ENCODE data around the gene GALNTL6.

The GALNTL6 gene

DNA sequence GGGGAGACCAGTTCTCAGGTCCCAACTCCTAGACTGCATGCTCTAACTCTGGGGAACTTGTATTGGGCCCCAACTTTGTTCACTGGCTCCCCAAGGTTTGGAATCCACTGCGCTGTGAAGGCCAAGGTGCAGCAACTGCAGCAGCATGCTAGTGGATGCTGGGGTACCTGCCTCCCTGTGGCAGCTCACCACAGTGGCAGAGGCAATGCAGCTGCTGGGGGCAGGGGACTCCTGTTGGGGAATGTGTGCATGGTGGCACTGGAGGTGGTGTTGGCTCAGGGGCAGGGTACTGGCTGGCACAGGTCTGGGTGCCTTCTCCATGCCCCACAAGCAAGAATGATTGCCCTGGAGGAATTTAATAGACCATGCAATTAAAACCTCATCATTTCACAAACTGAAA is 862.0 kb downstream of the GALNTL6 start:
- DNase-seq = no peak

DNA sequence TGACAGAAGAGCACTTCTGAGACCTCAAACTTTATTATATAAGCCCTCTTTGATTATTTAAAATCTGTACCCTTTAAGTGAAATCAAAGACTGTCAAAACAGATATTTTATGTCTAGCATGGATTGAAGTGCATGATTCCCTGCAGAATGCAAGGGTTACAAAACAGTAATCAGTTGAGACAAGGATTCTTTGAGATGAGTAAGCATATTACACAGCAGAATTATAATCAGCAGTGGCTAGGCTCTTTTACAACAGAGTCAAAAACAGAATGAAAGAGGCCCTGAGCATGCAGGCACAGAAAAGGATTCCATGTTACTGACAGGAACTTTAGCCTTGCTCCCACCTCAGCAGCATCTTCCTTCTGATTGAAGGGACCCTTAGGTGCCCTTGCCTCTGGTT is 867.5 kb downstream of the GALNTL6 start:
- no peaks in the 10 kb centered on the region for H3K36me3 Mint-ChIP-seq (ENCODE audit: low read depth)
- no peaks in the 10 kb centered on the region for H3K4me1 Mint-ChIP-seq
- TF ChIP-seq, protein P1, sequence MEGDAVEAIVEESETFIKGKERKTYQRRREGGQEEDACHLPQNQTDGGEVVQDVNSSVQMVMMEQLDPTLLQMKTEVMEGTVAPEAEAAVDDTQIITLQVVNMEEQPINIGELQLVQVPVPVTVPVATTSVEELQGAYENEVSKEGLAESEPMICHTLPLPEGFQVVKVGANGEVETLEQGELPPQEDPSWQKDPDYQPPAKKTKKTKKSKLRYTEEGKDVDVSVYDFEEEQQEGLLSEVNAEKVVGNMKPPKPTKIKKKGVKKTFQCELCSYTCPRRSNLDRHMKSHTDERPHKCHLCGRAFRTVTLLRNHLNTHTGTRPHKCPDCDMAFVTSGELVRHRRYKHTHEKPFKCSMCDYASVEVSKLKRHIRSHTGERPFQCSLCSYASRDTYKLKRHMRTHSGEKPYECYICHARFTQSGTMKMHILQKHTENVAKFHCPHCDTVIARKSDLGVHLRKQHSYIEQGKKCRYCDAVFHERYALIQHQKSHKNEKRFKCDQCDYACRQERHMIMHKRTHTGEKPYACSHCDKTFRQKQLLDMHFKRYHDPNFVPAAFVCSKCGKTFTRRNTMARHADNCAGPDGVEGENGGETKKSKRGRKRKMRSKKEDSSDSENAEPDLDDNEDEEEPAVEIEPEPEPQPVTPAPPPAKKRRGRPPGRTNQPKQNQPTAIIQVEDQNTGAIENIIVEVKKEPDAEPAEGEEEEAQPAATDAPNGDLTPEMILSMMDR (IDR thresholded peaks at IDR 0.05) = no peak
- no peak for DNase-seq
- no peaks in the 10 kb centered on the region for H3K27me3 Mint-ChIP-seq (ENCODE audit: low read depth, poor library complexity)
- no peak overlapping the region for H3K4me3 Mint-ChIP-seq
- no peak overlapping the region for H3K27ac Mint-ChIP-seq
- H3K9me3 Mint-ChIP-seq = no peaks in the 10 kb centered on the region

More for the DNA sequence above, 862.0 kb downstream of the GALNTL6 start:
- no peaks in the 10 kb centered on the region for H3K27me3 Mint-ChIP-seq (ENCODE audit: low read depth, poor library complexity)
- H3K4me1 Mint-ChIP-seq = no peaks in the 10 kb centered on the region
- H3K27ac Mint-ChIP-seq = no peak overlapping the region
- H3K9me3 Mint-ChIP-seq = peaks cover 5% of the 10 kb centered on the region
- TF ChIP-seq, protein P1 (IDR thresholded peaks at IDR 0.05) = no peak
- H3K4me3 Mint-ChIP-seq = no peak overlapping the region
- no peaks in the 10 kb centered on the region for H3K36me3 Mint-ChIP-seq (ENCODE audit: low read depth)

DNA sequence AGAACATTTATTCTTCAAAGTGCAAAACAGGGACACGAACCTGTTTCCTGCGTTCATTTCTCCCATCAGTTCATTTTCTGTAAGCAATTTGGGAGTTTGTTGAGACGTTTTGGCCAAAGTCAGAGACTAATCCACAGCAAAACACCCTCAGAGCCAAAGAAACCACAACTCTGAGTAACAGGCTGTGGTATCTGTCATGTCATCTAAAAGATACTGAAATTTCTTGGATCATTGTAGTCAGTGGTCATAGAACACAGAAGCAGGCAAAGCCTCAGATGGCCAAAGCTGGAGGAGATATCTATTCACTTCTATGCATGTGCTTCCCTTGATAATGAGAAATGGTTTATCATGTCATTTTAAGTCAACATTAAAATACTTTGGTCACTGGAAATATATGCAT is 869.8 kb downstream of the GALNTL6 start:
- Mint-ChIP-seq H3K9me3 (no peaks in the 10 kb centered on the region), H3K4me3 (no peak overlapping the region), H3K36me3 (ENCODE audit: low read depth) (no peaks in the 10 kb centered on the region), H3K27ac (no peak overlapping the region), H3K4me1 (no peaks in the 10 kb centered on the region), H3K27me3 (ENCODE audit: low read depth, poor library complexity) (no peaks in the 10 kb centered on the region)
- TF ChIP-seq, protein P1 (IDR thresholded peaks at IDR 0.05) = no peak
- no peak for DNase-seq

DNA sequence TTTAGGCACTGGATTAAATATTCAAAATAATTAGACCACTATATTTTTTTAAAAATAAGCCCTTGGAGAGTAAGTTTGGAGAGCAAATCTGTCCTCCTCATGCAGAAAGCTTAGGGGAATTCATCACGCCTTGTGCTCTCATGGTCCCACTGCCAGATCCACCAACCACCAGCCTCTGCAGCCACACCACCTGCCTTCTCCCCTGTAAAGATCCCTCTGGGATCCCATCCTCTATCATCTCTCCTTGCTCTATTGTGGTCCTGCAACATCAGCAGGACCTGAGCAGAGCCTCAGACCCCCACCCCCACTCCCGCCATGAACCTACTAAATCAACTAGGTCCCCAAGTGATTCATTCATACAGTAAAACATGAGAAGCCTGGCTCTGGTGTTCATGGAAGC is 872.8 kb downstream of the GALNTL6 start:
- H3K4me1 Mint-ChIP-seq = no peaks in the 10 kb centered on the region
- no peak for DNase-seq
- H3K36me3 Mint-ChIP-seq (ENCODE audit: low read depth) = no peaks in the 10 kb centered on the region
- TF ChIP-seq, protein P1 (IDR thresholded peaks at IDR 0.05) = no peak
- H3K9me3 Mint-ChIP-seq = peaks cover 5% of the 10 kb centered on the region
- H3K27ac Mint-ChIP-seq = no peak overlapping the region
- H3K4me3 Mint-ChIP-seq = no peak overlapping the region
- H3K27me3 Mint-ChIP-seq (ENCODE audit: low read depth, poor library complexity) = no peaks in the 10 kb centered on the region

DNA sequence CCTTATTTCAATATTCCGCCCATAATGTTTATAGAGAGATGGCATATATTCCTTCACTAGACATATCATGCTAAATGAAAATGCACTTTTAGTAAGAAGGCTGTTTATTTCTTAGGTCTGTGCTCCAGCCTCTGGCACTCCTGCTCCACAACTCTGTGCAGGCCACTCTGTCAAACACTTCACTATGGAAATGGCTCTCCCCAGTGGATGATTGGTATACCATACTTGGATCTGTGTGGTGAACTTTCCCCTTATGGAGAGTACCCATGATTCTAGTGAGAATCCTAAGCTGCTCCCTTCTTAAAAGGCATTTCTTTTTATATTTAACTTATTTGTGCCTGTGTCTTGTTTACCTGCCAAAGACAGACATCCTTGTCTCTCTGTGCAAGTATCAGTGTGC is 875.3 kb downstream of the GALNTL6 start:
- no peaks in the 10 kb centered on the region for H3K4me1 Mint-ChIP-seq
- TF ChIP-seq, protein P1 (IDR thresholded peaks at IDR 0.05) = no peak
- no peak overlapping the region for H3K4me3 Mint-ChIP-seq
- H3K9me3 Mint-ChIP-seq = peaks cover 20% of the 10 kb centered on the region
- H3K36me3 Mint-ChIP-seq (ENCODE audit: low read depth) = no peaks in the 10 kb centered on the region
- H3K27ac Mint-ChIP-seq = no peak overlapping the region
- no peak for DNase-seq
- H3K27me3 Mint-ChIP-seq (ENCODE audit: low read depth, poor library complexity) = no peaks in the 10 kb centered on the region

DNA sequence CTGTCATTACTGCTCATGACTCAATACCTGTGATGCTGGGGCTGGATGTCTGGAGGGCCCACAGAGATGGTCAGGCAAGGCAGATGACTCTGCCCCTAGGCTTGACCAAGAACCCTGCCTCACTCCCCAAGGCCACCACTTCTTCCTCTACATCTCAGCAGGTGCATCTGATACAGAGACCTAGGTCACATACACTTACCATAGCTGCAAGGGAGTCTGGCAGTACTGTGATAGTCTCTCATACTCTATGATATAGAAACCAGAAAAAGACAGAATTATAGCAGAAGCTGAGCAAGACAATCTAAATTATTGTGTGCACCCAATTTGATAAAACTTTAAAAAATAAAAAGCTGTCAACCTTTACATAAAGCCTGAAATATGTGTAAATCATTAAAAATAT is 878.3 kb downstream of the GALNTL6 start:
- DNase-seq = no peak
- Mint-ChIP-seq H3K36me3 (ENCODE audit: low read depth) (no peaks in the 10 kb centered on the region), H3K27me3 (ENCODE audit: low read depth, poor library complexity) (no peaks in the 10 kb centered on the region), H3K4me3 (no peak overlapping the region), H3K27ac (no peak overlapping the region), H3K4me1 (no peaks in the 10 kb centered on the region), H3K9me3 (peaks cover 20% of the 10 kb centered on the region)
- TF ChIP-seq, protein P1 (IDR thresholded peaks at IDR 0.05) = no peak
